Sigmoid colon (tissue), 4 donors: Measurements from ENCODE around the gene BIVM.

Source experiments
- CTCF ChIP-seq, 4 experiments: fragments of 450-650 bp in 3 of 4; fragments of 200-600 bp in 1 of 4; IDR thresholded peaks; one replicate each; pipeline ENCODE4 v1.5.1; 2016 to 2019; ENCODE audit warnings: antibody characterized with exemption in 4 of 4, mild to moderate bottlenecking in 3 of 4, moderate library complexity in 2 of 4
- EP300 ChIP-seq, 4 donors: sonication (generic); formaldehyde crosslinking; IDR thresholded peaks; one replicate each; pipeline ENCODE4 v1.6.1; 2017; ENCODE audit warnings: antibody characterized with exemption in 4 of 4
- POLR2A ChIP-seq, 2 donors: fragments of 450-650 bp; IDR thresholded peaks; one replicate each; pipeline ENCODE4 v1.6.1; 2016; ENCODE audit warnings: antibody characterized with exemption in 2 of 2, mild to moderate bottlenecking in 2 of 2, moderate library complexity in 2 of 2
- POLR2AphosphoS5 ChIP-seq, 4 donors: sonication (generic); formaldehyde crosslinking; IDR thresholded peaks; one replicate each; pipeline ENCODE4 v1.6.1; 2017; ENCODE audit warnings: antibody characterized with exemption in 4 of 4

- TF ChIP-seq CTCF (IDR thresholded peaks at IDR 0.05) (no peak), EP300 (IDR thresholded peaks at IDR 0.05) (no peak), POLR2A (IDR thresholded peaks at IDR 0.05) (no peak), POLR2AphosphoS5 (IDR thresholded peaks at IDR 0.05) (no peak)
Measured at GRCh38 chr13:102873653-102874052, 74.7 kb downstream of the BIVM start.
